Sigmoid colon (tissue), 3 donors: Measurements from ENCODE around the gene LPP.

ENCODE experiments used
- CTCF ChIP-seq, 4 experiments: fragments of 450-650 bp in 3 of 4; fragments of 200-600 bp in 1 of 4; IDR thresholded peaks; one replicate each; pipeline ENCODE4 v1.5.1; 2016 to 2019; ENCODE audit warnings: antibody characterized with exemption in 4 of 4, mild to moderate bottlenecking in 3 of 4, moderate library complexity in 2 of 4
- POLR2A ChIP-seq, 2 donors: fragments of 450-650 bp; IDR thresholded peaks; one replicate each; pipeline ENCODE4 v1.6.1; 2016; ENCODE audit warnings: antibody characterized with exemption in 2 of 2, mild to moderate bottlenecking in 2 of 2, moderate library complexity in 2 of 2

GRCh38 chr3:188874576-188874975, 720.6 kb downstream of the LPP start:
- TF ChIP-seq CTCF (IDR thresholded peaks at IDR 0.05) (no peak), POLR2A (IDR thresholded peaks at IDR 0.05) (no peak)
